Esophagus squamous epithelium (tissue), 4 donors: ENCODE results near the gene THSD7A.

ENCODE experiments used
- CTCF ChIP-seq, 6 experiments: fragments of 450-650 bp in 4 of 6; fragments of 200-600 bp in 2 of 6; sonication (generic) in 2 of 6; IDR thresholded peaks; one replicate each; pipeline ENCODE4 v1.5.1; 2016 to 2019; ENCODE audit warnings: antibody characterized with exemption in 6 of 6, mild to moderate bottlenecking in 4 of 6, moderate library complexity in 4 of 6
- POLR2A ChIP-seq, 4 donors: fragments of 450-650 bp; IDR thresholded peaks; one replicate each; pipeline ENCODE4 v1.6.1; 2017; ENCODE audit warnings: antibody characterized with exemption in 4 of 4, mild to moderate bottlenecking in 4 of 4, moderate library complexity in 3 of 4

DNA sequence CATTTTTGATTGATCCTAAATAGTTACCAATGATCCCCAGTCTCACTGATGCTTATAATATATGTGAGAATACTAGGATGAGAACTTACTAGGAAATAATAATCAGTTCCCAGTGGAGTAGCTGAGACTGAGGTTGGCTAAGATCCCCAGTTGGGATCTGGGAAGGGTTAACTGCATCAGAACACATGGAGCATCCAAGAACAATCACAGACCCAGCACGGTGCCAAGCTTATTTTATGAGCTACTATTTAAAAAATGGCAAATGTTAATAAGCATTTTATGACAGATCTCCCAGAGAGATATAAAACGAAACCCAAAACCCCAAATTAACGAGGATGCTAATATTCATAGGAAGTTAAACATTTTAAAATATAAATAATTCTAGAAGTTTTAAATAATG is 379.5 kb downstream of the THSD7A start:
- TF ChIP-seq CTCF (IDR thresholded peaks at IDR 0.05) (no peak), POLR2A (IDR thresholded peaks at IDR 0.05) (no peak)
